Breast epithelium (tissue), 4 donors: ENCODE results near the gene LRRC18. TPM values are rescaled to one million over a fixed set of nuclear protein-coding genes. Genes with fewer than 3 reads are reported as not detected.

Experiments
- DNase-seq, 2 donors: peaks; one replicate each; pipeline ENCODE4 v3.0.0-alpha.2; 2019; ENCODE audit warnings: low spot score in 2 of 2
- H3K27ac ChIP-seq, 2 donors: fragments of 200-600 bp; sonication (generic) in 1 of 2; one replicate each; pipeline ENCODE4 v1.5.1; 2016 to 2019; ENCODE audit warnings: mild to moderate bottlenecking in 1 of 2
- H3K27me3 ChIP-seq, 2 donors: fragments of 200-600 bp; sonication (generic) in 1 of 2; one replicate each; pipeline versions ENCODE4 v1.5.1 to v1.6.0; 2017 to 2019; ENCODE audit warnings: control low read depth in 1 of 2, mild to moderate bottlenecking in 1 of 2
- H3K36me3 ChIP-seq: fragments of 200-600 bp; one replicate; pipeline ENCODE4 v1.5.1; 2019
- H3K4me1 ChIP-seq, 2 donors: fragments of 200-600 bp; sonication (generic); one replicate each; pipeline ENCODE4 v1.5.1; 2016 to 2019; ENCODE audit warnings: control low read depth in 1 of 2
- H3K4me3 ChIP-seq, 3 donors: fragments of 200-600 bp; sonication (generic); 1 replicate in 2 of 3; 2 replicates in 1 of 3; pipeline ENCODE4 v1.5.1; 2016 to 2019; ENCODE audit warnings: mild to moderate bottlenecking in 3 of 3, moderate library complexity in 2 of 3
- H3K9me3 ChIP-seq, 2 donors: fragments of 200-600 bp; sonication (generic) in 1 of 2; one replicate each; pipeline ENCODE4 v1.5.1; 2016 to 2019; ENCODE audit warnings: control low read depth in 1 of 2
- CTCF ChIP-seq, 3 donors: fragments of 450-650 bp; IDR thresholded peaks; one replicate each; pipeline ENCODE4 v1.5.1; 2016 to 2017; ENCODE audit warnings: antibody characterized with exemption in 3 of 3, mild to moderate bottlenecking in 3 of 3, moderate library complexity in 3 of 3
- POLR2A ChIP-seq: fragments of 450-650 bp; IDR thresholded peaks from one replicate; pipeline ENCODE4 v1.6.1; 2016; ENCODE audit warnings: antibody characterized with exemption, mild to moderate bottlenecking, moderate library complexity
- POLR2AphosphoS5 ChIP-seq, 3 donors: sonication (generic); formaldehyde crosslinking; IDR thresholded peaks; one replicate each; pipeline ENCODE4 v1.6.1; 2017; ENCODE audit warnings: antibody characterized with exemption in 3 of 3
- intact Hi-C: fragments of 100-400 bp; cut with DNase I; formaldehyde crosslinking; loops from one replicate; pipeline ENCODE4 v1.15.1; 2023; ENCODE audit warnings: low total_unique reads
- total RNA-seq, 3 donors: library from RNA; depleted of rRNA; stranded (reverse); fragments of >200 nt; gene quantifications; one replicate each; pipeline ENCODE4 v1.1.0, GENCODE V29; 2016

The LRRC18 gene
- total RNA-seq, 3 donors from 2014 or later, result not detected

- no peak overlapping the region for H3K27ac ChIP-seq
- intact Hi-C loops, result no loop called here
- no peaks in the 10 kb centered on the region for H3K36me3 ChIP-seq
- TF ChIP-seq POLR2A, result no peak
- TF ChIP-seq CTCF (IDR thresholded peaks at IDR 0.05), result no peak
- no peaks in the 10 kb centered on the region for H3K27me3 ChIP-seq
- no peak for DNase-seq
- H3K4me1 ChIP-seq, result no peaks in the 10 kb centered on the region
- H3K9me3 ChIP-seq, result no peaks in the 10 kb centered on the region
- no peak overlapping the region for H3K4me3 ChIP-seq
Observed at GRCh38 chr10:48937796-48938195, 1.8 kb downstream of the LRRC18 start.

- Histone ChIP-seq H3K4me1 (no peaks in the 10 kb centered on the region), H3K9me3 (no peaks in the 10 kb centered on the region), H3K4me3 (no peak overlapping the region), H3K27me3 (no peaks in the 10 kb centered on the region), H3K27ac (no peak overlapping the region), H3K36me3 (no peaks in the 10 kb centered on the region)
- no peak for DNase-seq
- TF ChIP-seq POLR2AphosphoS5 (IDR thresholded peaks at IDR 0.05), result no peak
- intact Hi-C loops, result no loop called here
Observed at GRCh38 chr10:48935577-48935976, 4.1 kb downstream of the LRRC18 start.

- Histone ChIP-seq H3K27ac (no peak overlapping the region), H3K9me3 (no peaks in the 10 kb centered on the region), H3K27me3 (no peaks in the 10 kb centered on the region), H3K36me3 (no peaks in the 10 kb centered on the region), H3K4me1 (no peaks in the 10 kb centered on the region), H3K4me3 (peak overlapping the region in 1 of 3 donors; percentile 2)
- intact Hi-C loops, result no loop called here
- TF ChIP-seq CTCF (IDR thresholded peaks at IDR 0.05), result no peak
- TF ChIP-seq POLR2AphosphoS5 (IDR thresholded peaks at IDR 0.05), result no peak
- TF ChIP-seq POLR2A, result no peak
- no peak for DNase-seq
Observed at GRCh38 chr10:48934672-48935501, 4.8 kb downstream of the LRRC18 start.

GRCh38 chr10:48932831-48933664, 6.6 kb downstream of the LRRC18 start:
- Histone ChIP-seq H3K4me1 (no peaks in the 10 kb centered on the region), H3K27me3 (no peaks in the 10 kb centered on the region), H3K36me3 (no peaks in the 10 kb centered on the region), H3K9me3 (no peaks in the 10 kb centered on the region), H3K27ac (no peak overlapping the region), H3K4me3 (no peak overlapping the region)
- intact Hi-C loops, result no loop called here
- no peak for DNase-seq
- no peak for TF ChIP-seq POLR2AphosphoS5 (IDR thresholded peaks at IDR 0.05)
- TF ChIP-seq POLR2A, result no peak
- TF ChIP-seq CTCF (IDR thresholded peaks at IDR 0.05), result no peak

- no peak for DNase-seq
- TF ChIP-seq POLR2AphosphoS5 (IDR thresholded peaks at IDR 0.05) (no peak), POLR2A (no peak), CTCF (IDR thresholded peaks at IDR 0.05) (no peak)
- no peak overlapping the region for H3K27ac ChIP-seq
- H3K4me3 ChIP-seq, result no peak overlapping the region
- H3K4me1 ChIP-seq, result no peaks in the 10 kb centered on the region
- no peaks in the 10 kb centered on the region for H3K27me3 ChIP-seq
- intact Hi-C loops, result no loop called here
- H3K9me3 ChIP-seq, result no peaks in the 10 kb centered on the region
- no peaks in the 10 kb centered on the region for H3K36me3 ChIP-seq
Observed at GRCh38 chr10:48931188-48931587, 8.5 kb downstream of the LRRC18 start.
